GM06990 (cell line): ENCODE results near the gene PLCZ1.

Experiments used
- DNase-seq: peaks from one replicate; pipeline ENCODE4 v3.0.0-alpha.2; 2011; ENCODE audit not compliant: insufficient read length; ENCODE audit errors: extremely low read depth
- H3K27me3 ChIP-seq: replicated peaks from 2 replicates; pipeline ENCODE4 v1.6.0; 2011; ENCODE audit warnings: low read length; ENCODE audit not compliant: control insufficient read depth, insufficient read depth
- H3K36me3 ChIP-seq: 2 replicates; pipeline ENCODE4 v1.5.1; 2011; ENCODE audit warnings: low read length; ENCODE audit not compliant: control insufficient read depth, insufficient read depth
- H3K4me3 ChIP-seq: replicated peaks from 2 replicates; pipeline ENCODE4 v1.5.1; 2011; ENCODE audit warnings: low read depth, mild to moderate bottlenecking, control low read depth, low read length
- CTCF ChIP-seq: IDR thresholded peaks from 2 replicates; pipeline ENCODE4 v1.5.1; 2011; ENCODE audit warnings: low read length, control low read depth, mild to moderate bottlenecking, inconsistent platforms; ENCODE audit not compliant: insufficient read depth, poor library complexity, severe bottlenecking

PLCZ1 gene

GRCh38 chr12:18752947-18753346 is 15.1 kb upstream of the PLCZ1 start:
- no peak for TF ChIP-seq CTCF
- no peak for DNase-seq
- no peaks in the 10 kb centered on the region for H3K27me3 ChIP-seq
- no peaks in the 10 kb centered on the region for H3K36me3 ChIP-seq
- no peak overlapping the region for H3K4me3 ChIP-seq

GRCh38 chr12:18752280-18752920 is 14.6 kb upstream of the PLCZ1 start:
- H3K4me3 ChIP-seq: no peak overlapping the region
- no peak for TF ChIP-seq CTCF
- no peaks in the 10 kb centered on the region for H3K27me3 ChIP-seq
- no peak for DNase-seq
- no peaks in the 10 kb centered on the region for H3K36me3 ChIP-seq

- no peaks in the 10 kb centered on the region for H3K27me3 ChIP-seq
- no peak for TF ChIP-seq CTCF
- no peak overlapping the region for H3K4me3 ChIP-seq
- no peak for DNase-seq
- H3K36me3 ChIP-seq: no peaks in the 10 kb centered on the region
Measured at GRCh38 chr12:18751866-18752265, 14.1 kb upstream of the PLCZ1 start.

GRCh38 chr12:18750085-18750484 is 12.3 kb upstream of the PLCZ1 start:
- DNase-seq: no peak

GRCh38 chr12:18749386-18749957 is 11.7 kb upstream of the PLCZ1 start:
- TF ChIP-seq CTCF: no peak
- no peaks in the 10 kb centered on the region for H3K27me3 ChIP-seq
- no peak overlapping the region for H3K4me3 ChIP-seq
- H3K36me3 ChIP-seq: no peaks in the 10 kb centered on the region
- no peak for DNase-seq

More at GRCh38 chr12:18750085-18750484, 12.3 kb upstream of the PLCZ1 start:
- no peak for TF ChIP-seq CTCF
- no peaks in the 10 kb centered on the region for H3K36me3 ChIP-seq
- H3K27me3 ChIP-seq: no peaks in the 10 kb centered on the region
- H3K4me3 ChIP-seq: no peak overlapping the region
